Pancreas (tissue), 10 donors: ENCODE measurements around the gene CCNYL1. TPM values are rescaled to one million over a fixed set of nuclear protein-coding genes. Genes with fewer than 3 reads are reported as not detected.

ENCODE experiments used
- ATAC-seq, 4 donors: fragments of 200-7000 bp; cut with Tn5 transposase; one replicate each; pipeline versions ENCODE4 v1.8.0 to v1.9.1; 2020; ENCODE audit warnings: mild to moderate bottlenecking in 4 of 4, moderate library complexity in 4 of 4
- DNase-seq, 6 donors: peaks; one replicate each; pipeline ENCODE4 v3.0.0-alpha.2; 2020
- FAIRE-seq: peaks from 2 replicates; lab custom pipeline; 2012; peaks lifted over from hg19 to GRCh38; lab: Jason Lieb, UNC
- H3K27ac ChIP-seq, 4 donors: fragments of 200-600 bp; sonication (generic); 1 replicate in 3 of 4; 2 replicates in 1 of 4; pipeline versions ENCODE4 v1.5.0 to v1.8.0; 2020
- H3K27me3 ChIP-seq, 4 donors: fragments of 200-600 bp; one replicate each; pipeline ENCODE4 v1.8.0; 2021
- H3K36me3 ChIP-seq, 3 donors: fragments of 200-600 bp; sonication (generic) in 1 of 3; one replicate each; pipeline versions ENCODE4 v1.5.0 to v1.8.0; 2020 to 2021
- H3K4me1 ChIP-seq, 3 donors: fragments of 200-600 bp; one replicate each; pipeline ENCODE4 v1.8.0; 2021
- H3K4me3 ChIP-seq, 4 donors: fragments of 200-600 bp; sonication (generic) in 2 of 4; one replicate each; pipeline versions ENCODE4 v1.5.0 to v1.8.0; 2020 to 2021
- H3K9me3 ChIP-seq, 4 donors: fragments of 200-600 bp; one replicate each; pipeline ENCODE4 v1.8.0; 2021
- CTCF ChIP-seq, 4 donors: fragments of 200-600 bp; sonication (generic) in 3 of 4; IDR thresholded peaks; one replicate each; pipeline versions ENCODE4 v1.5.0 to v1.8.0; 2021; ENCODE audit warnings: antibody characterized with exemption in 4 of 4
- WGBS, 2 donors: extraction: QIAGEN DNeasy Blood & Tissue Kit; methylation state at CpG; one replicate each; pipeline ENCODE4 v1.1.7; 2013; 5-methylcytosine and 5-hydroxymethylcytosine counted together
- intact Hi-C, 3 donors: fragments of 100-400 bp; cut with DNase I; formaldehyde crosslinking; loops; one replicate each; pipeline versions ENCODE4 v1.11.1 to v1.14.2; 2022
- polyA plus RNA-seq, 2 donors: library from polyadenylated mRNA; stranded (reverse); fragments of 200-250 nt; gene quantifications; one replicate each; pipeline ENCODE4 v1.2.3, GENCODE V29; 2013
- total RNA-seq, 6 donors: library from RNA; stranded (reverse); fragmentation: NEBNext Ultra II Directional in 4 of 6; extraction: Animal tissue kit (Norgen Biotek cat#: 25700) in 4 of 6; gene quantifications; one replicate each; pipeline versions ENCODE4 v1.2.1 to v1.2.4, GENCODE V29; 2021 to 2023
- donor health status: healthy with polysubstance abuse.
- donor health status: DM: no; HTN: no; CAD: no; lungs with moderate emphysema.
- donor health status: DM: no; HTN: no; CAD: no.
- donor health status: control.
- donor health status: control.
- donor health status: Bipolar disorder and iron deficiency.
- donor health status: DM: yes; HTN: yes; CAD: no.
- donor health status: DM: no; HTN: no; CAD: no.
- donor health status: DM: no; HTN: no; CAD: no.
- donor health status: DM: yes; HTN: yes; CAD: no.

Gene CCNYL1
- total and polyA plus RNA-seq, 8 donors, result 5.2 to 12.4 (median 10.7) TPM

DNA sequence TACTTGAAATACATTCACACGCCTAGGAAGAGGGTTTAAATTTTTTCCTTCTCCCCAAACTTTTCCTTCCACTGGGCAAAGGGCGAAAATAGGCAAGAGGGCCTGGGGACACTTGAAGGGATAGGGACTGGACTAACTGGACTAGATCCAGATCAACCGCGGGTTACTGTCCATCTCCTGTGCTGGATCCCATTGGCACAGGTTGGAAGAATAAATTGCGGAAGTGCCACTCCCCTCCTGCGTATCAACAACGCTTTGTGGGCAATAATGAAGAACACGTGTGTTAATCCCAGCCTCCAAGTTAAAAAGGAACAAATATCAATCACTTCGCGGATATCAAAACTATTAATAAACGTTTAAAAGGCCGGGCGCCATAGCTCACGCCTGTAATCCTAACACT is 60.0 kb downstream of the CCNYL1 start:
- FAIRE-seq (no peak), ATAC-seq (no peak), DNase-seq (no peak)
- no peak overlapping the region for H3K27ac ChIP-seq
- 73 to 78% methylated on average over 14 of the region's 14 CpGs for WGBS, 2 donors
- H3K4me1 ChIP-seq, result peaks cover 11 to 27% (median 16%) of the 10 kb centered on the region in 3 donors
- H3K27me3 ChIP-seq, result no peaks in the 10 kb centered on the region
- H3K9me3 ChIP-seq, result no peaks in the 10 kb centered on the region
- peak overlapping the region in 1 of 4 donors; percentile 90 for H3K4me3 ChIP-seq
- no peak for TF ChIP-seq CTCF (IDR thresholded peaks at IDR 0.05)
- intact Hi-C loops, result no loop called here
- peaks cover 0 to 7% (median 0%) of the 10 kb centered on the region in 3 donors for H3K36me3 ChIP-seq

DNA sequence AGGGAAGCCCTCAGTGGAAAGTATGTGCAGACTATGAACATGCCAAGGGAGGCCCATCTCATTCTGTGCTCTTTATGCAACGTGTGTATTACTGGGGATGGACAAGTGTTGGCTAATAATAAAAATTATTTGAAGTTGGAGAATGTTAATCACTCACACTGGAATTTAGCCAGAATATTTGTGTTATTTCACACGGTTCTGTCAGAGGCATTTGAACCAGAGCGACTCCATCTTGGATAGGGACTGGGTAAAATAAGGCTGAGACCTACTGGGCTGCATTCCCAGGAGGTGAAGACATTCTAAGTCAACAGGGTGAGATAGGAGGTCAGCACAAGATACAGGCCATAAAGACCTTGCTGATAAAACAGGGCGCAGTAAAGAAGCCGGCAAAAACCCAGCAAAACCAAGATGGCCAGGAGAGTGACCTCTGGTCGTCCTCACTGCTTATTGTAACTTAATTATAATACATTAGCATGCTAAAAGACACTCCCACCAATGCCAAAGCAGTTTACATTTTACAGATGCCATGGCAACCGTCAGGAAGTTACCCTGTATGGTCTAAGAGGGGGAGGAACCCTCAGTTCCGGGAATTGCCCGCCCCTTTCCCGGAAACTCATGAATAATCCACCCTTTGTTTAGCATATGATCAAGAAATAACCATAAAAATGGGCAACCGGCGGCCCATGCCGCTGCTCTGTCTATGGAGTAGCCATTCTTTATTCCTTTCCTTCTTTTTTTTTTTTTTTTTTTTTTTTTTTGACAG is 60.8 kb downstream of the CCNYL1 start:
- no peak overlapping the region for H3K27ac ChIP-seq
- H3K4me3 ChIP-seq, result no peak overlapping the region
- 82% methylated on average over 13 of the region's 13 CpGs for WGBS, 2 donors
- no peak for ATAC-seq
- no peak for FAIRE-seq
- peak in 2 of 6 donors; percentile 31 to 39 for DNase-seq
- no peak for TF ChIP-seq CTCF (IDR thresholded peaks at IDR 0.05)
- H3K36me3 ChIP-seq, result peaks cover 0 to 3% (median 0%) of the 10 kb centered on the region in 3 donors
- no peaks in the 10 kb centered on the region for H3K27me3 ChIP-seq
- no peaks in the 10 kb centered on the region for H3K9me3 ChIP-seq
- H3K4me1 ChIP-seq, result peaks cover 11 to 20% (median 13%) of the 10 kb centered on the region in 3 donors
- intact Hi-C loops, result no loop called here

DNA sequence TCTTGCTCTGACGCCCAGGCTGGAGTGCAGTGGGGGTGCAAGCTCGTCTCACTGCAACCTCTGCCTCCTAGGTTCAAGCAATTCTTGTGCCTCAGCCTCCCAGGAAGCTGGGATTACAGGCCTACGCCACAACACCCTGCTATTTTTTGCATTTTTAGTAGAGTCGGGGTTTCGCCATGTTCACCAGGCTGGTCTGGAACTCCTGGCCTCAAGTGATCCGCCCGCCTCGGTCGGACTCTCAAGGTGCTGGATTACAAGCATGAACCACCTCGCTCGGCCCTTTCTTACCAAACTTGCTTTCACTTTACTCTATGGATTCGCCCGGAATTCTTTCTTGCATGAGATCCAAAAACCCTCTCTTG is 61.4 kb downstream of the CCNYL1 start:
- DNase-seq, result no peak
- Histone ChIP-seq H3K27ac (no peak overlapping the region), H3K27me3 (no peaks in the 10 kb centered on the region), H3K9me3 (no peaks in the 10 kb centered on the region), H3K36me3 (no peaks in the 10 kb centered on the region), H3K4me3 (no peak overlapping the region), H3K4me1 (peaks cover 11 to 15% (median 13%) of the 10 kb centered on the region in 3 donors)
- intact Hi-C loops, result no loop called here
- ATAC-seq, result no peak
- 91 to 93% methylated on average over 13 of the region's 13 CpGs for WGBS, 2 donors
- no peak for FAIRE-seq
- TF ChIP-seq CTCF (IDR thresholded peaks at IDR 0.05), result no peak

GRCh38 chr2:207775473-207775872 is 64.0 kb downstream of the CCNYL1 start:
- Histone ChIP-seq H3K27me3 (no peaks in the 10 kb centered on the region), H3K36me3 (no peaks in the 10 kb centered on the region), H3K4me1 (peaks cover 6 to 16% (median 11%) of the 10 kb centered on the region in 3 donors), H3K4me3 (no peak overlapping the region), H3K27ac (peak overlapping the region in 2 of 4 donors; percentile 22 to 37), H3K9me3 (no peaks in the 10 kb centered on the region)
- DNase-seq (peak in 1 of 6 donors; percentile 29), FAIRE-seq (no peak), ATAC-seq (peak; percentile 46 to 82 (median 65))
- TF ChIP-seq CTCF (IDR thresholded peaks at IDR 0.05), result no peak
- WGBS, 2 donors, result 25 to 32% methylated on average over 3 of the region's 3 CpGs
- intact Hi-C loops, result no loop called here

DNA sequence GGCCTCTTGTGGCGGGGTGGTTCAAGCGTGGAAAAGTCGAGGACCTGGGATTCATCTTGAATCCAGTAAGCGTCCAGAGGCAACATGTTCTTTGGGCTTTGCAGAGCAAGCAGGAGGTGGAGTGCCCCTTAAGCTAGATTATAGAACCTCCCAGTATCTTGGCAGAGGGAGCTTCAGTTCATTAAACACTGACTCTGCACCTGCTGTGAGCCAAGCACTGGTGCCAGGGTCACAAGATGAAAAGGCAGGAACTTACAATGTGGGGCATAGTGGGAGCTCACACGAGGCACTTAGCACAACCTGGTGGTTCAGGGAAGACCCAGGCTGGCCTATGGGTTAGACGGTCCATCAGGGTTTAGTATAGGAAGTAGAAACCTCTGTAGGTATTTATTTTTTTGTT is 65.7 kb downstream of the CCNYL1 start:
- intact Hi-C loops, result no loop called here
- 86 to 87% methylated on average over 6 of the region's 6 CpGs for WGBS, 2 donors
- H3K4me1 ChIP-seq, result peaks cover 8 to 21% (median 17%) of the 10 kb centered on the region in 3 donors
- no peaks in the 10 kb centered on the region for H3K27me3 ChIP-seq
- no peaks in the 10 kb centered on the region for H3K9me3 ChIP-seq
- TF ChIP-seq CTCF (IDR thresholded peaks at IDR 0.05), result no peak
- no peak for DNase-seq
- ATAC-seq, result no peak
- H3K4me3 ChIP-seq, result no peak overlapping the region
- H3K27ac ChIP-seq, result no peak overlapping the region
- FAIRE-seq, result no peak
- H3K36me3 ChIP-seq, result no peaks in the 10 kb centered on the region
